K562 (cell line): ENCODE results near the gene ENPP6. TPM values are rescaled to one million over a fixed set of nuclear protein-coding genes. Genes with fewer than 3 reads are reported as not detected.

Source experiments
- ATAC-seq: fragments of 200-7000 bp; cut with Tn5 transposase; 3 replicates; pipeline ENCODE4 v1.9.1; 2020; ENCODE audit warnings: moderate library complexity
- BruUV-seq: library from RNA; stranded (reverse); fragments of 400-500 nt; replicated peaks from 2 replicates; lab custom pipeline; 2021; lab: Mats Ljungman, UMichigan
- CTCF ChIA-PET: fragments of 300-600 bp; formaldehyde crosslinking; extraction: SDS; loops from one replicate; lab custom pipeline; 2021; ENCODE audit warnings: low intra/inter-chr PET ratio; lab: Yijun Ruan, JAX
- POLR2A ChIA-PET: fragments of 300-600, 350-650 bp; sonication (Branson Sonifier 250); formaldehyde crosslinking; extraction: SDS; loops from one replicate; lab custom pipeline; 2021; ENCODE audit warnings: antibody characterized with exemption, inconsistent platforms; lab: Yijun Ruan, JAX
- DNase-seq, 4 experiments: peaks; one replicate each; pipeline versions ENCODE4 v3.0.0 to v3.0.0-alpha.2; 2011 to 2018; ENCODE audit warnings: low spot score in 3 of 4, mixed read lengths in 3 of 4; ENCODE audit errors: extremely low read depth in 1 of 4
- FAIRE-seq: peaks from 2 replicates; lab custom pipeline; 2011; peaks lifted over from hg19 to GRCh38; lab: Jason Lieb, UNC
- H2AFZ ChIP-seq: 2 replicates; pipeline ENCODE4 v1.6.0; 2011; ENCODE audit warnings: low read depth, low read length, control low read depth, inconsistent platforms
- H3K27ac ChIP-seq: fragments of 200-600 bp; 3 replicates; pipeline ENCODE4 v1.8.0; 2011; ENCODE audit warnings: low read depth, mild to moderate bottlenecking, control low read depth, inconsistent platforms, low read length, moderate library complexity, mixed read lengths; ENCODE audit errors: extremely low read depth
- H3K27me3 ChIP-seq, 2 experiments: fragments of 300-600 bp in 1 of 2; 2 replicates in 1 of 2; 3 replicates in 1 of 2; pipeline versions ENCODE4 v1.6.0 to v1.8.0; 2011; ENCODE audit warnings: inconsistent platforms in 2 of 2, low read length in 2 of 2, mild to moderate bottlenecking in 1 of 2, mixed read lengths in 1 of 2, moderate library complexity in 1 of 2; ENCODE audit not compliant: control insufficient read depth in 2 of 2, insufficient read depth in 2 of 2
- H3K36me3 ChIP-seq: fragments of 300-600 bp; 3 replicates; pipeline ENCODE4 v1.8.0; 2011; ENCODE audit warnings: mild to moderate bottlenecking, low read length, inconsistent platforms; ENCODE audit not compliant: control insufficient read depth, insufficient read depth
- H3K4me1 ChIP-seq, 2 experiments: fragments of 200-600 bp in 1 of 2; replicated peaks in 1 of 2; 2 replicates in 1 of 2; 3 replicates in 1 of 2; pipeline versions ENCODE4 v1.5.1 to v1.8.0; 2011; ENCODE audit warnings: inconsistent platforms in 2 of 2, low read length in 2 of 2, mild to moderate bottlenecking in 1 of 2, mixed read lengths in 1 of 2, moderate library complexity in 1 of 2; ENCODE audit not compliant: control insufficient read depth in 2 of 2, insufficient read depth in 2 of 2
- H3K4me2 ChIP-seq: 2 replicates; pipeline ENCODE4 v1.6.1; 2011; ENCODE audit warnings: low read length, control low read depth, inconsistent platforms, mixed read lengths; ENCODE audit not compliant: insufficient read depth
- H3K4me3 ChIP-seq: fragments of 200-600 bp; sonication (generic), shearing (Covaris generic); 2 replicates; pipeline ENCODE4 v1.5.1; 2016; ENCODE audit warnings: control low read depth, inconsistent platforms
- H3K79me2 ChIP-seq: fragments of 200-600 bp; 3 replicates; pipeline ENCODE4 v1.8.0; 2011; ENCODE audit warnings: low read length, inconsistent platforms; ENCODE audit not compliant: control insufficient read depth, insufficient read depth
- H3K9ac ChIP-seq, 2 experiments: 2 replicates each; pipeline versions ENCODE4 v1.6.0 to v1.6.1; 2011; ENCODE audit warnings: low read depth in 2 of 2, low read length in 2 of 2, control low read depth in 1 of 2, inconsistent platforms in 1 of 2, mild to moderate bottlenecking in 1 of 2, mixed read lengths in 1 of 2; ENCODE audit not compliant: insufficient read depth in 1 of 2
- H3K9me1 ChIP-seq: one replicate; pipeline ENCODE4 v1.6.0; 2011; ENCODE audit warnings: inconsistent platforms, mild to moderate bottlenecking, low read length, moderate library complexity; ENCODE audit not compliant: control insufficient read depth, insufficient read depth
- H3K9me3 ChIP-seq: replicated peaks from 2 replicates; pipeline ENCODE4 v1.5.1; 2011; ENCODE audit warnings: low read depth, low read length, inconsistent platforms; ENCODE audit not compliant: control insufficient read depth, insufficient read depth
- H4K20me1 ChIP-seq: replicated peaks from 2 replicates; pipeline ENCODE4 v1.6.1; 2011; ENCODE audit warnings: low read length, inconsistent platforms, mixed read lengths; ENCODE audit not compliant: control insufficient read depth, insufficient read depth
- PYGO2 ChIP-seq: fragments of 450-650 bp; IDR thresholded peaks from 2 replicates; pipeline ENCODE4 v1.6.1; 2016; ENCODE audit warnings: mild to moderate bottlenecking, missing genetic modification characterization, moderate library complexity, missing compliant biosample characterization
- ZBTB40 ChIP-seq, 2 experiments: fragments of 450-650 bp in 1 of 2; sonication (generic) in 1 of 2; formaldehyde crosslinking in 1 of 2; IDR thresholded peaks; 2 replicates each; pipeline versions ENCODE4 v1.7.1 to v1.9.0; 2016 to 2022; ENCODE audit warnings: inconsistent platforms in 1 of 2, mild to moderate bottlenecking in 1 of 2, missing genetic modification reagents in 1 of 2
- WGBS: fragments of 100-300 bp; shearing (Covaris generic); methylation state at CpG from one replicate; pipeline ENCODE4 v1.1.6; 2016; ENCODE audit warnings: low coverage, mixed read lengths; ENCODE audit not compliant: insufficient coverage; ENCODE audit errors: missing lambda C conversion rate; 5-methylcytosine and 5-hydroxymethylcytosine counted together
- in situ Hi-C: fragments of 300-500 bp; cut with MboI; formaldehyde crosslinking; loops from 4 replicates; pipeline ENCODE4 v1.15.0; 2018; ENCODE audit warnings: inconsistent platforms, mixed read lengths
- intact Hi-C: fragments of 100-400 bp; cut with micrococcal nuclease; formaldehyde crosslinking; loops from 2 replicates; pipeline ENCODE4 v1.14.2; 2022
- polyA plus RNA-seq, 8 experiments: library from polyadenylated mRNA; depleted of rRNA in 4 of 8; stranded (reverse) in 5 of 8; unstranded in 3 of 8; fragments of >200 nt; fragmentation: Nextera tagmentation in 2 of 8; fragmentation: Illumina TruSeq in 1 of 8; extraction: Ambion mirVana in 2 of 8; extraction: Trizol in 1 of 8; gene quantifications; 2 replicates each; pipeline versions ENCODE4 v1.2.1 to v1.2.3, GENCODE V29; 2011 to 2014; ENCODE audit warnings: inconsistent platforms in 1 of 8, missing spikeins in 1 of 8
- total RNA-seq, 7 experiments: library from RNA; depleted of rRNA in 6 of 7; stranded (reverse); fragments of >200 nt in 6 of 7; fragmentation: Illumina TruSeq in 2 of 7; extraction: Trizol in 2 of 7; gene quantifications; 2 replicates each; pipeline versions ENCODE4 v1.2.1 to v1.2.3, GENCODE V29; 2011 to 2021; ENCODE audit warnings: low replicate concordance in 1 of 7
- TF ChIP-seq, protein P1 (sequence below): fragments of 450-650 bp; formaldehyde crosslinking; IDR thresholded peaks from 2 replicates; pipeline ENCODE4 v1.4.0; 2020; ENCODE audit warnings: mild to moderate bottlenecking, moderate library complexity
- TF ChIP-seq, protein P2 (sequence below), 2 experiments: fragments of 450-650 bp in 1 of 2; sonication (generic) in 1 of 2; formaldehyde crosslinking in 1 of 2; IDR thresholded peaks in 1 of 2; conservative IDR thresholded peaks in 1 of 2; 2 replicates each; pipeline versions ENCODE4 v1.6.1 to v1.8.1; 2016 to 2023; ENCODE audit warnings: mild to moderate bottlenecking in 2 of 2, moderate library complexity in 2 of 2, inconsistent platforms in 1 of 2, missing genetic modification reagents in 1 of 2

ENPP6 gene
- total and polyA plus RNA-seq, 9 of the 15 experiments (the other 6 are each of a cell fraction or from before 2014, with no cell fraction given) = 0.29 TPM; not detected in 8

DNA sequence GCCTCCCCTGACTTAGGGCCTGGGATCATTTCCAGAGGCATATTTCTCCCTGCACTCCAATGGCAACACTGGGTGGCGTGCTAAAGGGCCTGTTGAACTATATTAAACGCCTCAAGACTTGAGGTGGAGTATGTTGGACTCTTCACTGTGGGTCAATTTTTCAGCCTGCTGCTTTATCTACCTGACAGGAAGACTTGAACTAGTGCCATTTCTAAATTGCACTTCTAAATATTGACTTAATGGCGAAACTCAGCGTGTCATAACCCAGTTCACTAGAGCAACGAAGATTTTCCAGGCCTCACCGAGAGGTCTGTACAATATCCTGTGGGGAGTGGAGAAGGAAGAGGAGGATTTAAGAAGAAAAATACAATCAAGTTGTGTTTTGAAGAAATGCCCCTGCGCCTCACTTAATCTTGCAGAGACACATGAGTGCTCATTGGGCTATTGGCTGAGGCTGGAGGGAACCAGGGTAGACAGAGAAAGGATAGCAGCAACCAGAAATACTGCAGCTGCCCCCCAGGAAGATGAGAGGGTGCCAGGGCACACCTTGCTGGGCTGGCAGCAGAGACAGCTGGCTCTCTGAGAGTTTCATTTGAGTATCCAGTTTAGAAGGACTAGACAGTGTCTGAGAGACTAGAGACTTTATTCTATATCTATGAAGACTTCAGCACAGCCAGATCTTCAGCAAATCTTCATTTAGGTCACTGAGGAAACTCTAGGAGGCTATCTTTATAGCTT, 67.4 kb downstream of the ENPP6 start (continued):
- no peak for TF ChIP-seq PYGO2 (tag)

- Histone ChIP-seq H3K4me3 (no peak overlapping the region), H3K27me3 (peaks cover 12 to 32% of the 10 kb centered on the region in 2 experiments), H2AFZ (no peak overlapping the region), H3K27ac (no peak overlapping the region), H3K4me2 (no peak overlapping the region), H3K9ac (no peak overlapping the region), H3K9me1 (no peaks in the 10 kb centered on the region), H3K79me2 (no peaks in the 10 kb centered on the region), H3K4me1 (no peaks in the 10 kb centered on the region; a peak in 1 of 5 replicates), H3K36me3 (no peaks in the 10 kb centered on the region), H4K20me1 (no peaks in the 10 kb centered on the region), H3K9me3 (no peaks in the 10 kb centered on the region)
- in situ Hi-C loops = no loop called here
- WGBS = 3% methylated on average over 4 of the region's 4 CpGs
- no peak for ATAC-seq
- intact Hi-C loops = no loop called here
- ChIA-PET CTCF (no interaction called here), POLR2A (no interaction called here)
- no TSS peak for BruUV-seq
- no peak for FAIRE-seq
- DNase-seq = no peak
- TF ChIP-seq, protein P1, sequence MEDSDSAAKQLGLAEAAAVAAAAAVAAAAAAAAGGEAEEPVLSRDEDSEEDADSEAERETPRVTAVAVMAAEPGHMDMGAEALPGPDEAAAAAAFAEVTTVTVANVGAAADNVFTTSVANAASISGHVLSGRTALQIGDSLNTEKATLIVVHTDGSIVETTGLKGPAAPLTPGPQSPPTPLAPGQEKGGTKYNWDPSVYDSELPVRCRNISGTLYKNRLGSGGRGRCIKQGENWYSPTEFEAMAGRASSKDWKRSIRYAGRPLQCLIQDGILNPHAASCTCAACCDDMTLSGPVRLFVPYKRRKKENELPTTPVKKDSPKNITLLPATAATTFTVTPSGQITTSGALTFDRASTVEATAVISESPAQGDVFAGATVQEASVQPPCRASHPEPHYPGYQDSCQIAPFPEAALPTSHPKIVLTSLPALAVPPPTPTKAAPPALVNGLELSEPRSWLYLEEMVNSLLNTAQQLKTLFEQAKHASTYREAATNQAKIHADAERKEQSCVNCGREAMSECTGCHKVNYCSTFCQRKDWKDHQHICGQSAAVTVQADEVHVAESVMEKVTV (CRISPR knock-in tag) = no peak
- TF ChIP-seq, protein P2, sequence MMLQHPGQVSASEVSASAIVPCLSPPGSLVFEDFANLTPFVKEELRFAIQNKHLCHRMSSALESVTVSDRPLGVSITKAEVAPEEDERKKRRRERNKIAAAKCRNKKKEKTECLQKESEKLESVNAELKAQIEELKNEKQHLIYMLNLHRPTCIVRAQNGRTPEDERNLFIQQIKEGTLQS (IDR thresholded peaks at IDR 0.05) = no peak
- TF ChIP-seq, protein P2 (CRISPR knock-in tag; conservative IDR thresholded peaks at IDR 0.05) = no peak
- TF ChIP-seq ZBTB40 (IDR thresholded peaks at IDR 0.05) = peak; percentile 67
- no peak for TF ChIP-seq ZBTB40 (CRISPR knock-in tag; IDR thresholded peaks at IDR 0.05)
Observed at GRCh38 chr4:184148738-184149637, 68.7 kb downstream of the ENPP6 start.
